PFSK-1 (cell line): ENCODE data around the gene BCAS3.

Source experiments
- FOXP2 ChIP-seq: optimal IDR thresholded peaks from 2 replicates; pipeline ENCODE3; 2011; ENCODE audit warnings: borderline replicate concordance, control low read depth, inconsistent platforms; ENCODE audit not compliant: insufficient read depth; ENCODE audit errors: extremely low read length, extremely low read depth
- POLR2AphosphoS5 ChIP-seq: IDR thresholded peaks from 2 replicates; pipeline ENCODE4 v1.6.1; 2012; ENCODE audit warnings: low read depth, mild to moderate bottlenecking, control low read depth, low read length, moderate library complexity
- REST ChIP-seq, 2 experiments: IDR thresholded peaks; 2 replicates each; pipeline versions ENCODE4 v1.6.1 to v1.8.0; 2011 to 2012; ENCODE audit warnings: low read depth in 2 of 2, low read length in 2 of 2, control low read depth in 1 of 2, inconsistent platforms in 1 of 2, mild to moderate bottlenecking in 1 of 2, moderate library complexity in 1 of 2; ENCODE audit not compliant: insufficient read depth in 1 of 2
- SIN3A ChIP-seq: IDR thresholded peaks from 2 replicates; pipeline ENCODE4 v1.6.1; 2012; ENCODE audit warnings: mild to moderate bottlenecking, low read length, moderate library complexity, borderline replicate concordance; ENCODE audit not compliant: insufficient read depth
- TAF1 ChIP-seq: IDR thresholded peaks from 2 replicates; pipeline ENCODE4 v1.6.1; 2012; ENCODE audit warnings: low read length, control low read depth, borderline replicate concordance; ENCODE audit not compliant: insufficient read depth

BCAS3 gene

GRCh38 chr17:61164517-61164916 is 486.9 kb downstream of the BCAS3 start:
- TF ChIP-seq TAF1 (no peak), FOXP2 (no peak), SIN3A (no peak), REST (IDR thresholded peaks at IDR 0.05; ENCODE audit: insufficient read depth in 1 of 2, low read depth in 2 of 2, low read length in 2 of 2) (no peak), POLR2AphosphoS5 (no peak)

- TF ChIP-seq POLR2AphosphoS5: no peak
- no peak for TF ChIP-seq TAF1
- TF ChIP-seq REST (IDR thresholded peaks at IDR 0.05; ENCODE audit: insufficient read depth in 1 of 2, low read depth in 2 of 2, low read length in 2 of 2): no peak
- TF ChIP-seq FOXP2: no peak
- TF ChIP-seq SIN3A: no peak
Measured at GRCh38 chr17:61167075-61167474, 489.4 kb downstream of the BCAS3 start.

- TF ChIP-seq POLR2AphosphoS5: no peak
- TF ChIP-seq TAF1: no peak
- no peak for TF ChIP-seq SIN3A
- TF ChIP-seq REST (IDR thresholded peaks at IDR 0.05; ENCODE audit: insufficient read depth in 1 of 2, low read depth in 2 of 2, low read length in 2 of 2): no peak
- TF ChIP-seq FOXP2: no peak
Measured at GRCh38 chr17:61168506-61168905, 490.9 kb downstream of the BCAS3 start.

GRCh38 chr17:61174310-61174709 is 496.7 kb downstream of the BCAS3 start:
- no peak for TF ChIP-seq SIN3A
- no peak for TF ChIP-seq POLR2AphosphoS5
- no peak for TF ChIP-seq REST (IDR thresholded peaks at IDR 0.05; ENCODE audit: insufficient read depth in 1 of 2, low read depth in 2 of 2, low read length in 2 of 2)
- TF ChIP-seq FOXP2: no peak
- TF ChIP-seq TAF1: no peak
